ENCODE measurements around the gene PRSS56.

PRSS56 gene

DNA sequence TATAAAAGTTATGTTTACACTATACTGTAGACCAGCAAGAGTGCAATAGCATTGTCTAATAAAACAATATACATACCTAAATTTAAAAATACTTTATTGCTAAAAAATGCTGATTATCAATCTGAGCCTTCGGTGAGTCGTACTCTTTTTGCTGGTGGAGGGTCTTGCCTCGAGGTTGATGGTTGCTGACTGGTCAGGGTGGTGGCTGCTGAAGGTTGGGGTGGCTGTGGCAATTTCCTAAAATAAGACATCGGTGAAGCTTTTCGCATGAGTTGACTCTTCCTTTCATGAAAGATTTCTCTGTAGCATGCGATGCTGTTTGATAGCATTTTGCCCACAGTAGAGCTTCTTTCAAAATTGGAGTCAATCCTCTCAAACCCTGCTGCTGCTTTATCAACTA is 27.8 kb downstream of the PRSS56 start:
- ChIA-PET CTCF (no interaction called here), POLR2A (no interaction called here)
- H3K4me3 ChIP-seq (ENCODE audit: low read depth, low read length): no peak overlapping the region
- TF ChIP-seq, protein P1, sequence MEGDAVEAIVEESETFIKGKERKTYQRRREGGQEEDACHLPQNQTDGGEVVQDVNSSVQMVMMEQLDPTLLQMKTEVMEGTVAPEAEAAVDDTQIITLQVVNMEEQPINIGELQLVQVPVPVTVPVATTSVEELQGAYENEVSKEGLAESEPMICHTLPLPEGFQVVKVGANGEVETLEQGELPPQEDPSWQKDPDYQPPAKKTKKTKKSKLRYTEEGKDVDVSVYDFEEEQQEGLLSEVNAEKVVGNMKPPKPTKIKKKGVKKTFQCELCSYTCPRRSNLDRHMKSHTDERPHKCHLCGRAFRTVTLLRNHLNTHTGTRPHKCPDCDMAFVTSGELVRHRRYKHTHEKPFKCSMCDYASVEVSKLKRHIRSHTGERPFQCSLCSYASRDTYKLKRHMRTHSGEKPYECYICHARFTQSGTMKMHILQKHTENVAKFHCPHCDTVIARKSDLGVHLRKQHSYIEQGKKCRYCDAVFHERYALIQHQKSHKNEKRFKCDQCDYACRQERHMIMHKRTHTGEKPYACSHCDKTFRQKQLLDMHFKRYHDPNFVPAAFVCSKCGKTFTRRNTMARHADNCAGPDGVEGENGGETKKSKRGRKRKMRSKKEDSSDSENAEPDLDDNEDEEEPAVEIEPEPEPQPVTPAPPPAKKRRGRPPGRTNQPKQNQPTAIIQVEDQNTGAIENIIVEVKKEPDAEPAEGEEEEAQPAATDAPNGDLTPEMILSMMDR (IDR thresholded peaks at IDR 0.05; ENCODE audit: insufficient read depth, low read length, missing control alignments): no peak
- DNase-seq (ENCODE audit: low read depth, low spot score): no peak

DNA sequence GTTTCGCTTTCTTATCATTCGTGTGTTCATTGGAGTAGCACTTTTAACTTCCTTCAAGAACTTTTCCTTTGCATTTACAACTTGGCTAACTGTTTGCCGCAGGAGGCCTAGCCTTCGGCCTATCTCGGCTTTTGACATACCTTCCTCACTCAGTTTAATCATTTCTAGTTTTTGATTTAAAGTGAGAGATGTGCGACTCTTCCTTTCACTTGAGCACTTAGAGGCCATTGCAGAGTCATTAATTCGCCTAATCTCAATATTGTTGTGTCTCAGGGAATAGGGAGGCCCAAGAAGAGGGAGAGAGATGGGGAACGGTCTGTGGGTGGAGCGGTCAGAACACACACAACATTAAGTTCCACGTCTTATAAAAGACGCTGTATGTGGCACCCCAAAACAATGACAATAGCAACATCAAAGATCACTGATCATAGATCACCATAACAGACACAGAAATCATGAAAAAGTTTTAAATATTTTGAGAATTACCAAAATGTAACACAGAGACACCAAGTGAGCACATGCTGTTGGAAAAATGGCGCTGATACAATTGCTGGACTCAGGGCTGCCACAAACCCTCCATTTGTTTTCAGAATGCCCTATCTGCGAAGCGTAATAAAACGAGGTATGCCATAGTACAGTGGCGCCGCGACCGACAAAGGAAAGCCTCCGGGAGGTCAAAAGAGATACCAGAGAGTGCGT is 29.6 kb downstream of the PRSS56 start:
- TF ChIP-seq, protein P1 (IDR thresholded peaks at IDR 0.05; ENCODE audit: insufficient read depth, low read length, missing control alignments): no peak
- no peak for DNase-seq (ENCODE audit: low read depth, low spot score)
- ChIA-PET CTCF (interaction anchor here (1.2 kb wide), 1 partner anchor 28 kb away, joined by 3 read pairs; no protein-coding TSS in a partner anchor), POLR2A (interaction anchor here (1.3 to 1.4 kb wide), 4 partner anchors 12 to 23 kb away, joined by 4 to 9 read pairs (median 6); no protein-coding TSS in a partner anchor)
- peak overlapping the region; percentile 86 for H3K4me3 ChIP-seq (ENCODE audit: low read depth, low read length)

DNA sequence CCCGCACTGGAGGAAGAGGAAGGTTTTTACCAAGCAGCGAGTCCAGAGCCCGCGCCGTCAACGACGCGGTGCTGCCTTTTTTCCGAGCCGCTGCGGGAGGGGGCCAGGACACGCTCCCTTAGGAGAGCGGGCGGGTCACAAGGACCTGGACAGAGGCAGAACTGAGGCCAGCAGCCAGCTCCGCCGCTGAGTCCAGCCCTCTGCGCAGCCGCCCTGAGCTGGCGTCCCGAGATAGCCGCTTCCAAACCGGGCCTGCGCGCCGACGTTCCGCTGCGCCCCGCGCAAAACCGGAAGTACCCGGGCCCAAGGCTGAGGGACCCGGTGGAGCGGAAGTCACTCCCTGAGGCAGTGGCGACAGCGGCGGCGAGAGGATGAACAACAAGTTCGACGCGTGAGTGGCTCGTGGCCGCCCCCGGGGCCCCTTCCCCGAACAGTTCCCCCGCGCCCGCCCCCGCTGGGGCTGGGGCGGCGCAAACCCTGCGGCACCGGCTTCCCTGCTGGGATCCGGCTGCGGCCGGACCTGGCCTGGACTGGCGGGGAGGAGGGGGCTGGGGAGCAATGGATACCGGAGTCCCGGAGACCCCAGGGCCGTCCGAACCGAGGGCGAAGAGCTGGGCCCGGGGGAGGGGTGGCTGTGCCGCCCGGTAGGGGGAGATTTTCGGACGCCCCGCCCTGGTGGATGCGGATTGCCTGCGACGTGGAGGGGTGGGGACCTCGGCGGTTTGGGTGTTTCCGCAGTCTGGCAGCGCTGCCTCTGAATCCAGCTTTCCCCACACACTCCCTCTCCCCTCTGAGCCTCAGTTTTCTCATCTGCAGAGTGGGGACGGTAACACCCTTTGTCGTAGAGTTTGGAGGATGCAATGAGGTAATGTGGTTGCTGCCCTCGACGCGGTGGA is 30.4 kb downstream of the PRSS56 start, which contains the start of the genes EIF4E2 and TIGD1:
TSS of gene EIF4E2 (plus strand) at position 336 of the 896 bp plus-strand sequence. CDS start at position 372, 36 bp downstream.
TSS of gene TIGD1 (minus strand) at position 204 of the 896 bp plus-strand sequence. CDS start 675 bp downstream, outside the sequence.
- TF ChIP-seq, protein P1 (IDR thresholded peaks at IDR 0.05; ENCODE audit: insufficient read depth, low read length, missing control alignments): peak; percentile 48
- H3K4me3 ChIP-seq (ENCODE audit: low read depth, low read length): peak within 1 kb of the TSS; percentile 86
- peak; percentile 58 for DNase-seq (ENCODE audit: low read depth, low spot score)
- ChIA-PET POLR2A (interaction anchor here (0.5 to 1.4 kb wide), 6 partner anchors 13 to 173 kb away, joined by 3 to 9 read pairs (median 5); no protein-coding TSS in a partner anchor), CTCF (interaction anchor here (0.7 to 1.2 kb wide), 2 partner anchors 27 to 29 kb away, joined by 3 read pairs; no protein-coding TSS in a partner anchor)

DNA sequence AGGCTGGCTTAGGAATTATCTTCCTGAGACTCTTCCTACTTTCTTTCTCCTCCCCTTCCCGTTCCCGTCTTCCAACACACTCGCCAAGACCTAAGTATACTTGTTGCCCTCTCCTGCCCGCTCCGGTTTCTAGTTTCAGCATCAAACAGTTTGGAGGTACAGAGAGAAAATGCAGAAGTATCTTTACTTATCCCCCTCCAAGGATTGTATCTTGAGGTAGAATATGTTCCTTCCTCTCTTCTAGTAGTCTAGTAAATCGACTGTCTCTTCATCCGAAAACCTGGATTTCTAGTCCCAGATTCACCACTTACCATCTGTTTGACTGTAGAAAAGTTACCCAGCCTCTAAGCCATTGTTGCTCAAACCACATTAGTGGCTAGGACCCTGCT is 31.1 kb downstream of the PRSS56 start:
- CTCF ChIA-PET: interaction anchor here (1.2 kb wide), 1 partner anchor 30 kb away, joined by 3 read pairs; no protein-coding TSS in a partner anchor

DNA sequence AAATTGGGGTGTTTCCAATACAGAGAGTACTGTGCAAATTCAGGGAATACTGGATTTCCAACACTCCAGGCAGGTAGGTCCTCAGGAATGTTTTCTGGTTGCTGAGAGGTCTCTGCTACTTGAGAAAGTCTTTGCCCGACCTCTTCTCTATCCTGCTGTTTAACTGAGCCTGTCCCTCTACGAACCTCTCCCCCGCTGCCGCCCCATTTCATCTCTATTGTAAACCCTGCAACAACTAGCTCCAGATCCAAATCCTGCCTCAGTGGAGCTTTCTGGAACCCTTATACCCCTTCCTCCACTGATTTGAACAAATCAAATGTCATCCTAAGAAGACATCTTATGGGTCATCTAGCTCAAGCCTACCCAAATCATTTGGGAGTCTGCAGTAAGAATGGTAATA is 31.6 kb downstream of the PRSS56 start:
- no peak for DNase-seq (ENCODE audit: low read depth, low spot score)
- TF ChIP-seq, protein P1 (IDR thresholded peaks at IDR 0.05; ENCODE audit: insufficient read depth, low read length, missing control alignments): no peak
- ChIA-PET POLR2A (interaction anchor here (0.9 kb wide), 1 partner anchor 10 kb away, joined by 3 read pairs; no protein-coding TSS in a partner anchor), CTCF (no interaction called here)
- H3K4me3 ChIP-seq (ENCODE audit: low read depth, low read length): peak overlapping the region; percentile 86

More for the DNA sequence above, 31.1 kb downstream of the PRSS56 start:
- POLR2A ChIA-PET: interaction anchor here (0.7 to 1.4 kb wide), 5 partner anchors 12 to 61 kb away, joined by 3 to 9 read pairs (median 6); no protein-coding TSS in a partner anchor
- peak overlapping the region; percentile 86 for H3K4me3 ChIP-seq (ENCODE audit: low read depth, low read length)
- DNase-seq (ENCODE audit: low read depth, low spot score): no peak
- TF ChIP-seq, protein P1 (IDR thresholded peaks at IDR 0.05; ENCODE audit: insufficient read depth, low read length, missing control alignments): no peak
